Liver (tissue), 9 donors: Measurements from ENCODE around the gene HRH1. TPM values are rescaled to one million over a fixed set of nuclear protein-coding genes. Genes with fewer than 3 reads are reported as not detected.

Source experiments
- DNase-seq: peaks from one replicate; pipeline ENCODE4 v3.0.0-alpha.2; 2017; ENCODE audit warnings: low spot score
- H3K27ac ChIP-seq, 2 donors: one replicate each; pipeline ENCODE4 v1.7.0; 2013; ENCODE audit warnings: inconsistent platforms in 2 of 2, low read length in 2 of 2, control low read depth in 1 of 2, low read depth in 1 of 2, mild to moderate bottlenecking in 1 of 2
- H3K27me3 ChIP-seq, 4 donors: one replicate each; pipeline versions ENCODE4 v1.6.1 to v1.7.0; 2013; ENCODE audit warnings: low read length in 3 of 4, inconsistent platforms in 1 of 4, mild to moderate bottlenecking in 1 of 4, moderate library complexity in 1 of 4; ENCODE audit not compliant: control insufficient read depth in 4 of 4, insufficient read depth in 4 of 4
- H3K36me3 ChIP-seq, 4 donors: one replicate each; pipeline versions ENCODE4 v1.6.1 to v1.7.0; 2013; ENCODE audit warnings: low read length in 3 of 4, mild to moderate bottlenecking in 3 of 4, low read depth in 1 of 4, moderate library complexity in 1 of 4; ENCODE audit not compliant: control insufficient read depth in 4 of 4, insufficient read depth in 3 of 4
- H3K4me1 ChIP-seq, 4 donors: one replicate each; pipeline versions ENCODE4 v1.6.1 to v1.7.0; 2013; ENCODE audit warnings: low read length in 3 of 4, mild to moderate bottlenecking in 3 of 4, moderate library complexity in 1 of 4; ENCODE audit not compliant: control insufficient read depth in 4 of 4, insufficient read depth in 4 of 4
- H3K4me3 ChIP-seq, 3 donors: one replicate each; pipeline versions ENCODE4 v1.6.1 to v1.7.0; 2013; ENCODE audit warnings: low read length in 3 of 3, control low read depth in 1 of 3, low read depth in 1 of 3, mild to moderate bottlenecking in 1 of 3
- H3K9ac ChIP-seq, 2 donors: one replicate each; pipeline ENCODE4 v1.7.0; 2013; ENCODE audit warnings: low read length in 2 of 2, mild to moderate bottlenecking in 2 of 2, moderate library complexity in 2 of 2, control low read depth in 1 of 2, low read depth in 1 of 2
- H3K9me3 ChIP-seq, 4 donors: one replicate each; pipeline versions ENCODE4 v1.6.1 to v1.7.0; 2013; ENCODE audit warnings: low read length in 3 of 4; ENCODE audit not compliant: control insufficient read depth in 4 of 4
- ATF3 ChIP-seq: IDR thresholded peaks from 2 replicates; pipeline ENCODE4 v1.6.1; 2016; ENCODE audit warnings: antibody characterized with exemption
- EGR1 ChIP-seq, 2 donors: IDR thresholded peaks; 2 replicates each; pipeline ENCODE4 v1.6.1; 2016 to 2018; ENCODE audit warnings: antibody characterized with exemption in 2 of 2, low read depth in 2 of 2
- FOXA1 ChIP-seq: IDR thresholded peaks from 2 replicates; pipeline ENCODE4 v1.6.1; 2016; ENCODE audit warnings: antibody characterized with exemption
- FOXA2 ChIP-seq: IDR thresholded peaks from 2 replicates; pipeline ENCODE4 v1.6.1; 2016; ENCODE audit warnings: antibody characterized with exemption
- GABPA ChIP-seq, 2 donors: IDR thresholded peaks in 1 of 2; conservative IDR thresholded peaks in 1 of 2; 2 replicates each; pipeline ENCODE4 v1.6.1; 2016; ENCODE audit warnings: antibody characterized with exemption in 2 of 2, mild to moderate bottlenecking in 1 of 2, moderate library complexity in 1 of 2
- HNF4A ChIP-seq, 2 donors: conservative IDR thresholded peaks; 2 replicates each; pipeline ENCODE4 v1.6.1; 2016; ENCODE audit warnings: antibody characterized with exemption in 2 of 2, mild to moderate bottlenecking in 2 of 2
- HNF4G ChIP-seq: IDR thresholded peaks from 2 replicates; pipeline ENCODE4 v1.6.1; 2016; ENCODE audit warnings: antibody characterized with exemption
- JUND ChIP-seq, 2 donors: IDR thresholded peaks; 2 replicates each; pipeline ENCODE4 v1.6.1; 2016; ENCODE audit warnings: antibody characterized with exemption in 2 of 2
- NR2F2 ChIP-seq: IDR thresholded peaks from 2 replicates; pipeline ENCODE4 v1.6.1; 2016; ENCODE audit warnings: antibody characterized with exemption
- RAD21 ChIP-seq, 2 donors: IDR thresholded peaks; 2 replicates each; pipeline ENCODE4 v1.6.1; 2016; ENCODE audit warnings: antibody characterized with exemption in 2 of 2, mild to moderate bottlenecking in 2 of 2
- RXRA ChIP-seq, 2 donors: IDR thresholded peaks; 2 replicates each; pipeline ENCODE4 v1.6.1; 2017 to 2018; ENCODE audit warnings: antibody characterized with exemption in 2 of 2, mild to moderate bottlenecking in 1 of 2
- SP1 ChIP-seq: IDR thresholded peaks from 2 replicates; pipeline ENCODE4 v1.6.1; 2018; ENCODE audit warnings: antibody characterized with exemption, mild to moderate bottlenecking
- TAF1 ChIP-seq: conservative IDR thresholded peaks from 2 replicates; pipeline ENCODE4 v1.6.1; 2016; ENCODE audit warnings: antibody characterized with exemption, mild to moderate bottlenecking
- YY1 ChIP-seq: IDR thresholded peaks from 2 replicates; pipeline ENCODE4 v1.6.1; 2016; ENCODE audit warnings: antibody characterized with exemption, mild to moderate bottlenecking
- ZBTB33 ChIP-seq: IDR thresholded peaks from 2 replicates; pipeline ENCODE4 v1.6.1; 2016; ENCODE audit warnings: antibody characterized with exemption
- WGBS: extraction: QIAGEN DNeasy Blood & Tissue Kit; methylation state at CpG from one replicate; pipeline ENCODE4 v1.1.7; 2013; 5-methylcytosine and 5-hydroxymethylcytosine counted together
- polyA plus RNA-seq, 2 donors: library from polyadenylated mRNA; stranded (reverse) in 1 of 2; unstranded in 1 of 2; fragments of 200-250 nt in 1 of 2; fragments of >200 nt in 1 of 2; fragmentation: Nextera tagmentation in 1 of 2; extraction: Ambion mirVana in 1 of 2; gene quantifications; one replicate each; pipeline versions ENCODE4 v1.2.1 to v1.2.3, GENCODE V29; 2013 to 2015
- total RNA-seq, 2 donors: library from RNA; depleted of rRNA; stranded (reverse); fragments of >200 nt; gene quantifications; one replicate each; pipeline ENCODE4 v1.2.3, GENCODE V29; 2014
- TF ChIP-seq, protein P1 (sequence below): fragments of 150-350 bp; IDR thresholded peaks from 2 replicates; pipeline ENCODE4 v1.5.1; 2017; ENCODE audit warnings: improper control_type of control experiment, low read depth, low read length; ENCODE audit not compliant: missing input control
- TF ChIP-seq, protein P2 (sequence below): IDR thresholded peaks from 2 replicates; pipeline ENCODE4 v1.6.1; 2016; ENCODE audit warnings: antibody characterized with exemption
- TF ChIP-seq, protein P3 (sequence below): IDR thresholded peaks from 2 replicates; pipeline ENCODE4 v1.6.1; 2016; ENCODE audit warnings: antibody characterized with exemption, mild to moderate bottlenecking
- donor health status: healthy.
- donor health status: healthy.
- donor health status: healthy.
- donor health status: healthy.
- donor health status: healthy.

HRH1 gene
- total and polyA plus RNA-seq, 4 donors = 0.07 to 1.3 (median 0.31) TPM

DNA sequence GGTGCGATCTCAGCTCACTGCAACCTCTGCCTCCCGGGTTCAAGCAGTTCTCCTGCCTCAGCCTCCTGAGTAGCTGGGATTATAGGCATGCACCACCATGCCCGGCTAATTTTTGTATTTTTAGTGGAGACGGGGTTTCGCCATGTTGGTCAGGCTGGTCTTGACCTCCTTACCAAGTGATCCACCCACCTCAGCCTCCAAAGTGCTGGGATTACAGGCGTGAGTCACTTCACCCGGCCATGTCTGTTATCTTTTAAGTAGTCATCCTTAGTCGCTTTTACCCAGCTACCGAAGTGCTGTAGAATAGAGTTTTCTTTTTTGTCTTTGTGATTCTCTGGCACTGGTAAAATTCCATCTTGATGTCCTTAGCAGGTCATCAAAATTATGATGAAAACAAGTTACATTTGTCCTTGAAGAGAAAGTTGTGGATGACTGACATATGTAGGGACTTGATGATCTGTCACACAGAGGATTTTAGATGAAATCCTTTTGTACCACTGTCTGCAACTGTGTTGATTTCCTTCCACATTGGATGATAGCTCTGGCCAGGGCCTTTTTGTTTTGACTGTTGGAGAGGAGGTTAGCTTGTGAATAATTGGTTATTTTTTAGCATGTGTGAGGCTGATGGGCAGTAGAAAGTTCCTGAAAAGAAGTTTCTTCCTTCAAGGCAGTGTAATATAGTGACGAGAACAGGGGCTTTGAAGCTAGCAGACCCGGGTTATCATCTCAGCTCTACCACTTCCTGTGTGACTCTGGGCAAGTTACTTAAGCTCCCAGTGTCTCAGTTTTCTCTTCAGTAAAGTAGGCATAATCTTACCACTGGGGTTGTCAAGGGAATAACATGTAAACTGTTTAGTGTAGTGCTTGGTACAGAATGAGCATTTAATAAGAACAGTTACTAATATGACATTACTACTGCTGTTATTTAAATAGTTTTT lies 136.7 kb downstream of the HRH1 start:
- 89% methylated on average over 11 of the region's 11 CpGs for WGBS
- Histone ChIP-seq H3K9ac (peak overlapping the region in 1 of 2 donors; percentile 29), H3K4me3 (no peak overlapping the region), H3K9me3 (no peaks in the 10 kb centered on the region), H3K36me3 (peaks cover 0 to 3% (median 0%) of the 10 kb centered on the region in 4 donors), H3K4me1 (peaks cover 0 to 6% (median 1%) of the 10 kb centered on the region in 4 donors), H3K27ac (no peak overlapping the region), H3K27me3 (no peaks in the 10 kb centered on the region)
- no peak for DNase-seq
- no peak for TF ChIP-seq RXRA (IDR thresholded peaks at IDR 0.05)
- no peak for TF ChIP-seq HNF4G
- TF ChIP-seq ZBTB33 = no peak
- TF ChIP-seq SP1 = no peak
- TF ChIP-seq EGR1 (IDR thresholded peaks at IDR 0.05; ENCODE audit: low read depth in 2 of 2) = no peak
- TF ChIP-seq, protein P1, sequence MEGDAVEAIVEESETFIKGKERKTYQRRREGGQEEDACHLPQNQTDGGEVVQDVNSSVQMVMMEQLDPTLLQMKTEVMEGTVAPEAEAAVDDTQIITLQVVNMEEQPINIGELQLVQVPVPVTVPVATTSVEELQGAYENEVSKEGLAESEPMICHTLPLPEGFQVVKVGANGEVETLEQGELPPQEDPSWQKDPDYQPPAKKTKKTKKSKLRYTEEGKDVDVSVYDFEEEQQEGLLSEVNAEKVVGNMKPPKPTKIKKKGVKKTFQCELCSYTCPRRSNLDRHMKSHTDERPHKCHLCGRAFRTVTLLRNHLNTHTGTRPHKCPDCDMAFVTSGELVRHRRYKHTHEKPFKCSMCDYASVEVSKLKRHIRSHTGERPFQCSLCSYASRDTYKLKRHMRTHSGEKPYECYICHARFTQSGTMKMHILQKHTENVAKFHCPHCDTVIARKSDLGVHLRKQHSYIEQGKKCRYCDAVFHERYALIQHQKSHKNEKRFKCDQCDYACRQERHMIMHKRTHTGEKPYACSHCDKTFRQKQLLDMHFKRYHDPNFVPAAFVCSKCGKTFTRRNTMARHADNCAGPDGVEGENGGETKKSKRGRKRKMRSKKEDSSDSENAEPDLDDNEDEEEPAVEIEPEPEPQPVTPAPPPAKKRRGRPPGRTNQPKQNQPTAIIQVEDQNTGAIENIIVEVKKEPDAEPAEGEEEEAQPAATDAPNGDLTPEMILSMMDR = no peak
- no peak for TF ChIP-seq GABPA (IDR thresholded peaks at IDR 0.05 in 1 of 2, conservative IDR thresholded peaks at IDR 0.05 in 1 of 2)
- TF ChIP-seq FOXA2 = no peak
- TF ChIP-seq NR2F2 = no peak
- TF ChIP-seq FOXA1 = no peak
- TF ChIP-seq, protein P2, sequence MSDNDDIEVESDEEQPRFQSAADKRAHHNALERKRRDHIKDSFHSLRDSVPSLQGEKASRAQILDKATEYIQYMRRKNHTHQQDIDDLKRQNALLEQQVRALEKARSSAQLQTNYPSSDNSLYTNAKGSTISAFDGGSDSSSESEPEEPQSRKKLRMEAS = no peak
- TF ChIP-seq YY1 = no peak
- TF ChIP-seq RAD21 (IDR thresholded peaks at IDR 0.05) = no peak
- TF ChIP-seq ATF3 = no peak
- no peak for TF ChIP-seq TAF1
- no peak for TF ChIP-seq JUND (IDR thresholded peaks at IDR 0.05)
- TF ChIP-seq HNF4A (conservative IDR thresholded peaks at IDR 0.05) = no peak

GRCh38 chr3:11291808-11292207 lies 137.5 kb downstream of the HRH1 start:
- no peak for TF ChIP-seq HNF4G
- TF ChIP-seq TAF1 = no peak
- TF ChIP-seq, protein P1 = no peak
- TF ChIP-seq HNF4A (conservative IDR thresholded peaks at IDR 0.05) = no peak
- no peak for TF ChIP-seq YY1
- TF ChIP-seq, protein P3, sequence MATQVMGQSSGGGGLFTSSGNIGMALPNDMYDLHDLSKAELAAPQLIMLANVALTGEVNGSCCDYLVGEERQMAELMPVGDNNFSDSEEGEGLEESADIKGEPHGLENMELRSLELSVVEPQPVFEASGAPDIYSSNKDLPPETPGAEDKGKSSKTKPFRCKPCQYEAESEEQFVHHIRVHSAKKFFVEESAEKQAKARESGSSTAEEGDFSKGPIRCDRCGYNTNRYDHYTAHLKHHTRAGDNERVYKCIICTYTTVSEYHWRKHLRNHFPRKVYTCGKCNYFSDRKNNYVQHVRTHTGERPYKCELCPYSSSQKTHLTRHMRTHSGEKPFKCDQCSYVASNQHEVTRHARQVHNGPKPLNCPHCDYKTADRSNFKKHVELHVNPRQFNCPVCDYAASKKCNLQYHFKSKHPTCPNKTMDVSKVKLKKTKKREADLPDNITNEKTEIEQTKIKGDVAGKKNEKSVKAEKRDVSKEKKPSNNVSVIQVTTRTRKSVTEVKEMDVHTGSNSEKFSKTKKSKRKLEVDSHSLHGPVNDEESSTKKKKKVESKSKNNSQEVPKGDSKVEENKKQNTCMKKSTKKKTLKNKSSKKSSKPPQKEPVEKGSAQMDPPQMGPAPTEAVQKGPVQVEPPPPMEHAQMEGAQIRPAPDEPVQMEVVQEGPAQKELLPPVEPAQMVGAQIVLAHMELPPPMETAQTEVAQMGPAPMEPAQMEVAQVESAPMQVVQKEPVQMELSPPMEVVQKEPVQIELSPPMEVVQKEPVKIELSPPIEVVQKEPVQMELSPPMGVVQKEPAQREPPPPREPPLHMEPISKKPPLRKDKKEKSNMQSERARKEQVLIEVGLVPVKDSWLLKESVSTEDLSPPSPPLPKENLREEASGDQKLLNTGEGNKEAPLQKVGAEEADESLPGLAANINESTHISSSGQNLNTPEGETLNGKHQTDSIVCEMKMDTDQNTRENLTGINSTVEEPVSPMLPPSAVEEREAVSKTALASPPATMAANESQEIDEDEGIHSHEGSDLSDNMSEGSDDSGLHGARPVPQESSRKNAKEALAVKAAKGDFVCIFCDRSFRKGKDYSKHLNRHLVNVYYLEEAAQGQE = no peak
- TF ChIP-seq FOXA1 = no peak
- no peak for TF ChIP-seq SP1
- TF ChIP-seq NR2F2 = no peak
- no peak for TF ChIP-seq GABPA (IDR thresholded peaks at IDR 0.05 in 1 of 2, conservative IDR thresholded peaks at IDR 0.05 in 1 of 2)
- TF ChIP-seq ATF3 = no peak
- no peak for DNase-seq
- Histone ChIP-seq H3K27me3 (no peaks in the 10 kb centered on the region), H3K9me3 (no peaks in the 10 kb centered on the region), H3K27ac (no peak overlapping the region), H3K9ac (peak overlapping the region in 1 of 2 donors; percentile 29), H3K36me3 (peaks cover 0 to 3% (median 0%) of the 10 kb centered on the region in 4 donors), H3K4me3 (no peak overlapping the region), H3K4me1 (peaks cover 0 to 6% (median 1%) of the 10 kb centered on the region in 4 donors)
- WGBS = 92% methylated on average over 5 of the region's 5 CpGs
